Astrocyte of the spinal cord (primary cell): Measurements from ENCODE around the gene MAPKAP1.

ENCODE experiments used
- DNase-seq: peaks from one replicate; pipeline ENCODE4 v3.0.0; 2011; ENCODE audit warnings: low read depth, low spot score
- H3K4me3 ChIP-seq: 2 replicates; pipeline ENCODE4 v1.5.1; 2011; ENCODE audit warnings: low read depth, mild to moderate bottlenecking, low read length, moderate library complexity
- CTCF ChIP-seq: IDR thresholded peaks from 2 replicates; pipeline ENCODE4 v1.5.1; 2012; ENCODE audit warnings: low read depth, mild to moderate bottlenecking, low read length, inconsistent platforms
- in situ Hi-C: cut with HindIII; loops from 2 replicates; pipeline ENCODE4 v1.10.0; 2017; ENCODE audit warnings: low sequenced_read_pairs

The MAPKAP1 gene

DNA sequence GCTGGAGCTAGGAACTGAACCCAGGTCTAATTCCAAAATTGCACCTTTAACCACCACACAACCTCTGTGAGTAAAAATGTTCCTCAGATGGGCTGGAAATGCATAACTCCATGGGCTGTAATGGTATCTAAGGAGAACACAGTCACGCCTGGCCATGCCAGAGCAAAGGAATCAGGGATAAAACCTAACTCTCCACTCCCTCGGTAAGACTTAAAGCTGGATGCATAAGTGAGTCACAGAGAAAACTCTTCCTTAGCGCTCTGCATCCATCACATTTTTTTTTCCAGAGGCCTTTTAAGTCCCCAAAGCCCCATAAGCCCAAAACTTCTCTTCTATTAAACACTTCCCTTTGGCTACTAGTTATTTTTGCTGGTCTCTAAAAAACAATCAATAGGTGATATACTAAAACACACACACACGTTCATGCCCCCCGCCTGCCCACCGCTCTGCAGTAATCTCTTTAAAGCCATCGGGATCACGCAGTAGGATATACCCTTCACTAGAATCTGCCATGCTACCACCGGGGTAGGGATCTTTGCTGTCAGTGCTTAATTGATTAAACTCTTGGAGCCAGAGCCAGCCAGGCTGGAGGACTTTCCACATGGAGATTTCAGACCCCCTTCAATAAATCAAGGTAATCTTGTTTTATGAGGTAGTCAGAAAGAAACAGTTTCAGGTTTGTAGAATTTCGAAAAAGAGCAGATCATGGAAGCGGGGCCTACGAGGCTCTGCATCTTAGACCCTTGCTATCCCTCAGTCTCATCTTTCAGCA is 212.9 kb downstream of the MAPKAP1 start:
- peak; percentile 31 for DNase-seq
- in situ Hi-C loops, result no loop called here
- no peak for TF ChIP-seq CTCF
- no peak overlapping the region for H3K4me3 ChIP-seq

DNA sequence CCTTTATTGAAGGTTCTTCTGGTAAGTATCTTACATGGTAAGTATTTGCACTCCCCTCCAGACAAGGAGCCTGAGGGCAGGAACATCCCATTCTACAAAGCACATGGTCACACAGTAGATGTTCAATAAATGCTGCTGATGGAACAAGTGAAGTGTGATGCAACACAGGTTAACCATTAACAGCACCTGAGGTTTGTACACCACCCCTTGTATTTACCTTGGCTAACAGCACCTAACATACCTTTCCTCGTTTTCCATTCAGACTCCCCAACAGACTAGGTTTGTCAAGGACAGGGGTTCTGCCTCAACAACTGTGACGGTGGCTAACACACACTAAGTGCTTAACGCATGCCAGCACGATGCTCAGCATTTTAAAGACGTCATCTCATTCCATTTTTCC is 213.6 kb downstream of the MAPKAP1 start:
- no peak for TF ChIP-seq CTCF
- no peak for DNase-seq
- in situ Hi-C loops, result no loop called here
- no peak overlapping the region for H3K4me3 ChIP-seq

GRCh38 chr9:125492719-125493118 is 214.3 kb downstream of the MAPKAP1 start:
- no peak for TF ChIP-seq CTCF
- in situ Hi-C loops, result no loop called here

DNA sequence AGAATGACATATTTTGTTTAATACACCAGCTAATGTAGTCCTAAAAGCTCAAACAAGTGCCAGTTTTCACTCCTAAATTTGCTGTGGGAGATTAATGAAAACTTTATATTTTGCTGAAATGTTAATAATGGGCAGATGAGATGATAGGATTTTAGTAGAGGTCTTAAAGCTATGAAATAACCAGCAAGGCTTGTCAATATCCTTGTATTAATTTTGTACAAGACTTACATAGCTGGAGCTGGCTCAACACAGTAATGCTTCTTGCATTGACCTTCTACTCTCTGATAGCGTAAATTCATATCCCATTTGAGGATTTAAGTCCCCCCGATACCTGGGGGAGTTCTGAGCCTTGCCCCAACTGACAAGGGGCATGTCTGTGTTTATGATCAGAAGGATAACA is 219.2 kb downstream of the MAPKAP1 start:
- in situ Hi-C loops, result no loop called here
- no peak for DNase-seq
- TF ChIP-seq CTCF, result no peak
- no peak overlapping the region for H3K4me3 ChIP-seq

More at GRCh38 chr9:125492719-125493118, 214.3 kb downstream of the MAPKAP1 start:
- no peak overlapping the region for H3K4me3 ChIP-seq
- DNase-seq, result no peak

- no peak for TF ChIP-seq CTCF
- in situ Hi-C loops, result no loop called here
- no peak for DNase-seq
- H3K4me3 ChIP-seq, result no peak overlapping the region
Observed at GRCh38 chr9:125486576-125486975, 220.4 kb downstream of the MAPKAP1 start.

DNA sequence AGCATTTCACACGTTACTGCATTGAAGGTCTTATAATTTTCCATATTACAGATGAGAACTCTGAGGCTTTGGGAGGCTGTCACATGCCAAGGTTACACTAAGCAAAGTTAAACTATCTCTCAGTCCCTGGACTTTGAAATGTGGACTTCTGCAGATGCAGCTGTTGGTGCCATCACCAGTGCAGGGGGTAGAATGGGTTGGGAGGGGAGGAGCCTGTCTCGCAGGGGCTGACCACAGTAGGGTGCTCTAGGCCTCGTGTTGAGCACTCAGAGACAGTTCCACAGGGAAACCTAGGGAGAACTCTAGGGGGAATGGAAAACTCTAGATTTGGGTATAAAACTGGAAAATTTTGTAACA is 220.9 kb downstream of the MAPKAP1 start:
- TF ChIP-seq CTCF, result no peak
- H3K4me3 ChIP-seq, result no peak overlapping the region
- DNase-seq, result no peak
- in situ Hi-C loops, result no loop called here
